ENCODE results near the gene CASP12.

DNA sequence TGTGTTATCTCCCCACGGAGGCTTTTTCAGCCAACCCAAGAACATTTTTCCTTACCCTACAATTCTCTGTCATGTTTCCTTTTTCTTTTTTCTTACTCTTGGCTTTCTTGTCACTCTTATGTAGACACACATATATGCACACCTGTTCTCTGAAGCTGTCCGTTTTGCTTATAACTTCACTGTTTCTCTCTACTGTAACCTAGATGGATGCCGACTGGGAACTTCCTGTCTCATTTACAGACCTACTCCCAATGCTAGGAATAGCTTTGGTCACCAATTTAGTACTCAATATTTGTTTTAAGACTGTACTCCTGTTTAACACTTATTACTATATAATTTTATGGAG lies 9.9 kb upstream of the CASP12 start:
- no peak for TF ChIP-seq CEBPB (IDR thresholded peaks at IDR 0.05; ENCODE audit: low read depth, low read length)
- TF ChIP-seq, protein P1, sequence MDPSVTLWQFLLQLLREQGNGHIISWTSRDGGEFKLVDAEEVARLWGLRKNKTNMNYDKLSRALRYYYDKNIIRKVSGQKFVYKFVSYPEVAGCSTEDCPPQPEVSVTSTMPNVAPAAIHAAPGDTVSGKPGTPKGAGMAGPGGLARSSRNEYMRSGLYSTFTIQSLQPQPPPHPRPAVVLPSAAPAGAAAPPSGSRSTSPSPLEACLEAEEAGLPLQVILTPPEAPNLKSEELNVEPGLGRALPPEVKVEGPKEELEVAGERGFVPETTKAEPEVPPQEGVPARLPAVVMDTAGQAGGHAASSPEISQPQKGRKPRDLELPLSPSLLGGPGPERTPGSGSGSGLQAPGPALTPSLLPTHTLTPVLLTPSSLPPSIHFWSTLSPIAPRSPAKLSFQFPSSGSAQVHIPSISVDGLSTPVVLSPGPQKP (IDR thresholded peaks at IDR 0.05; ENCODE audit: borderline replicate concordance, low read depth, low read length) = no peak
- TF ChIP-seq, protein P2, sequence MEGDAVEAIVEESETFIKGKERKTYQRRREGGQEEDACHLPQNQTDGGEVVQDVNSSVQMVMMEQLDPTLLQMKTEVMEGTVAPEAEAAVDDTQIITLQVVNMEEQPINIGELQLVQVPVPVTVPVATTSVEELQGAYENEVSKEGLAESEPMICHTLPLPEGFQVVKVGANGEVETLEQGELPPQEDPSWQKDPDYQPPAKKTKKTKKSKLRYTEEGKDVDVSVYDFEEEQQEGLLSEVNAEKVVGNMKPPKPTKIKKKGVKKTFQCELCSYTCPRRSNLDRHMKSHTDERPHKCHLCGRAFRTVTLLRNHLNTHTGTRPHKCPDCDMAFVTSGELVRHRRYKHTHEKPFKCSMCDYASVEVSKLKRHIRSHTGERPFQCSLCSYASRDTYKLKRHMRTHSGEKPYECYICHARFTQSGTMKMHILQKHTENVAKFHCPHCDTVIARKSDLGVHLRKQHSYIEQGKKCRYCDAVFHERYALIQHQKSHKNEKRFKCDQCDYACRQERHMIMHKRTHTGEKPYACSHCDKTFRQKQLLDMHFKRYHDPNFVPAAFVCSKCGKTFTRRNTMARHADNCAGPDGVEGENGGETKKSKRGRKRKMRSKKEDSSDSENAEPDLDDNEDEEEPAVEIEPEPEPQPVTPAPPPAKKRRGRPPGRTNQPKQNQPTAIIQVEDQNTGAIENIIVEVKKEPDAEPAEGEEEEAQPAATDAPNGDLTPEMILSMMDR (conservative IDR thresholded peaks at IDR 0.05; ENCODE audit: low read depth, low read length) = no peak
- no peak for TF ChIP-seq RAD21 (IDR thresholded peaks at IDR 0.05; ENCODE audit: low read length)
- no peak for TF ChIP-seq POLR2A (IDR thresholded peaks at IDR 0.05; ENCODE audit: low read depth, low read length)
- no peak for TF ChIP-seq SMC3 (IDR thresholded peaks at IDR 0.05; ENCODE audit: low read depth, low read length)
- no peak for TF ChIP-seq NFE2L2 (IDR thresholded peaks at IDR 0.05; ENCODE audit: low read depth, low read length)
- TF ChIP-seq CHD1 (IDR thresholded peaks at IDR 0.05; ENCODE audit: low read depth, low read length) = no peak
- no peak for TF ChIP-seq USF2 (IDR thresholded peaks at IDR 0.05; ENCODE audit: low read depth, low read length)
- TF ChIP-seq MAFK (IDR thresholded peaks at IDR 0.05; ENCODE audit: low read depth, low read length) = no peak
- TF ChIP-seq RFX5 (IDR thresholded peaks at IDR 0.05; ENCODE audit: low read depth, low read length) = no peak
